ENCODE measurements around the gene UHRF2. TPM values are rescaled to one million over a fixed set of nuclear protein-coding genes. Genes with fewer than 3 reads are reported as not detected.
"Not testable (repeated sequence)": the region's sequence is repeated elsewhere in the genome, so short reads cannot be mapped to it uniquely, and the experiment has no call there.

Gene UHRF2
- total RNA-seq, 5 donors from 2014 or later (not counting 1 experiment from before 2014, with no cell fraction given): 92.7 to 125 (median 96.2) TPM

- POLR2A ChIA-PET: no interaction called here
- Mint-ChIP-seq H3K9me3 (no peaks in the 10 kb centered on the region), H3K4me3 (no peak overlapping the region), H3K4me1 (no peaks in the 10 kb centered on the region), H3K36me3 (no peaks in the 10 kb centered on the region), H3K27ac (no peak overlapping the region), H3K27me3 (peaks cover 5 to 13% of the 10 kb centered on the region in 2 donors)
- DNase-seq: no peak
- H3K9me3 ChIP-seq: no peaks in the 10 kb centered on the region
- ATAC-seq (replicated peaks in 1 of 4): no peak
- no peaks in the 10 kb centered on the region for H3K36me3 ChIP-seq (ENCODE audit: control insufficient read depth in 2 of 2, extremely low read depth in 1 of 2, insufficient read depth in 1 of 2, low read length in 1 of 2)
- H3K27ac ChIP-seq (ENCODE audit: low read length): no peak overlapping the region
- WGBS (ENCODE audit: insufficient coverage): no CpG with 5 or more reads among the region's 3 CpGs
- CTCF ChIA-PET: no interaction called here
- peaks cover 0 to 5% of the 10 kb centered on the region in 2 experiments for H3K27me3 ChIP-seq (replicated peaks in 1 of 2; ENCODE audit: control insufficient read depth in 2 of 2, extremely low read depth in 1 of 2, insufficient read depth in 2 of 2, low read length in 1 of 2)
- H3K4me1 ChIP-seq (ENCODE audit: control insufficient read depth in 1 of 2, extremely low read depth in 1 of 2, insufficient read depth in 2 of 2, low read length in 2 of 2): no peaks in the 10 kb centered on the region
- H3K4me3 ChIP-seq (ENCODE audit: control insufficient read depth in 1 of 2, extremely low read depth in 1 of 2, low read length in 1 of 2): no peak overlapping the region
Measured at GRCh38 chr9:6538666-6539071, 125.7 kb downstream of the UHRF2 start.

DNA sequence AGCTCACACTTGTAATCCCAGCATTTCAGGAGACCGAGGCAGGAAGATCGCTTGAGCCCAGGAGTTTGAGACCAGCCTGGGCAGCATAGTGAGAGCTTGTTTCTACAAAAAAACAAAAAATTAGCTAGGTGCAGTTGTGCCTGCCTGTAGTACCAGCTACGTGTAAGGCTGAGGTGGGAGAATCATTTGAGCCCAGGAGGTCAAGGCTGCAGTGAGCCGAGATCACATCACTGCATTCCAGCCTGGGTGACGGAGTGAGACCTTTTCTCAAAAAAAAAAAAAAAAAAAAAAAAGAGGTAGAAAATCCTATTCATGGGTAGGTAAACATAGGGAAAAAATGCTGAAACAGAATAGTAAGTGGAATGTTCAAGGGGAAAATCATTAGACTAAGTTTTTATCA is 129.6 kb downstream of the UHRF2 start:
- H3K36me3 Mint-ChIP-seq; H3K9me3 Mint-ChIP-seq; H3K4me1 Mint-ChIP-seq; H3K4me3 Mint-ChIP-seq; H3K4me1 ChIP-seq (ENCODE audit: control insufficient read depth in 1 of 2, extremely low read depth in 1 of 2, insufficient read depth in 2 of 2, low read length in 2 of 2); H3K27ac ChIP-seq (ENCODE audit: low read length); H3K36me3 ChIP-seq (ENCODE audit: control insufficient read depth in 2 of 2, extremely low read depth in 1 of 2, insufficient read depth in 1 of 2, low read length in 1 of 2); H3K27me3 ChIP-seq (replicated peaks in 1 of 2; ENCODE audit: control insufficient read depth in 2 of 2, extremely low read depth in 1 of 2, insufficient read depth in 2 of 2, low read length in 1 of 2); H3K9me3 ChIP-seq; H3K27me3 Mint-ChIP-seq; CTCF ChIA-PET; ATAC-seq (replicated peaks in 1 of 4); H3K4me3 ChIP-seq (ENCODE audit: control insufficient read depth in 1 of 2, extremely low read depth in 1 of 2, low read length in 1 of 2); DNase-seq; POLR2A ChIA-PET; H3K27ac Mint-ChIP-seq: not testable (repeated sequence)
- 97% methylated on average over 4 of the region's 5 CpGs for WGBS (ENCODE audit: insufficient coverage)

DNA sequence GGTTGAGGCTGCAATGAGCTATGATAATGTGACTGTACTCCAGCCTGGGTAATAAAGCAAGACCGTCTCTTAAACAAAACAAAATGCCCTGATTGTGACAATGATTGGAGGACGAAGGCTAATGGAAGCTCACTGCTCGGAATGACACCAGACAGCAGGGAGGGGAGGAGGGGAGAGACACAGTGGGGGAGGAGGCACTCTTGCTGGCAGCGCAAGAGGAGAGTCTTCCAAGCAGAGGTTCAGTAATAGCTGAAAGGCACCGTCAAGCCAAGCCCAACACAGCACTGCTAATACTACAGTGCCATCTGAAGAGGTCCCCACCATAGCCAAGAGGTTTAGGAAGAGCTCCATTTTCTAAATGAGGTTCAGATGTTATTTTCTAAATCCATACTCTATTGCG is 130.2 kb downstream of the UHRF2 start:
- no peaks in the 10 kb centered on the region for H3K4me1 Mint-ChIP-seq
- ChIA-PET POLR2A (interaction anchor here in 1 of 2 donors (0.6 kb wide), 1 partner anchor 36 kb away, joined by 4 read pairs; no protein-coding TSS in a partner anchor), CTCF (interaction anchor here in 1 of 2 donors (0.7 kb wide), 1 partner anchor 188 kb away, joined by 3 read pairs; no protein-coding TSS in a partner anchor)
- Histone ChIP-seq H3K27me3 (replicated peaks in 1 of 2; ENCODE audit: control insufficient read depth in 2 of 2, extremely low read depth in 1 of 2, insufficient read depth in 2 of 2, low read length in 1 of 2) (peaks cover 0 to 5% of the 10 kb centered on the region in 2 experiments), H3K36me3 (ENCODE audit: control insufficient read depth in 2 of 2, extremely low read depth in 1 of 2, insufficient read depth in 1 of 2, low read length in 1 of 2) (no peaks in the 10 kb centered on the region), H3K4me1 (ENCODE audit: control insufficient read depth in 1 of 2, extremely low read depth in 1 of 2, insufficient read depth in 2 of 2, low read length in 2 of 2) (no peaks in the 10 kb centered on the region), H3K9me3 (no peaks in the 10 kb centered on the region), H3K4me3 (ENCODE audit: control insufficient read depth in 1 of 2, extremely low read depth in 1 of 2, low read length in 1 of 2) (no peak overlapping the region), H3K27ac (ENCODE audit: low read length) (no peak overlapping the region)
- no peak for ATAC-seq (replicated peaks in 1 of 4)
- WGBS (ENCODE audit: insufficient coverage): 100% methylated on average over 2 of the region's 6 CpGs
- no peak overlapping the region for H3K27ac Mint-ChIP-seq
- H3K4me3 Mint-ChIP-seq: no peak overlapping the region
- no peaks in the 10 kb centered on the region for H3K36me3 Mint-ChIP-seq
- DNase-seq: no peak
- peaks cover 0 to 3% of the 10 kb centered on the region in 2 donors for H3K27me3 Mint-ChIP-seq
- H3K9me3 Mint-ChIP-seq: no peaks in the 10 kb centered on the region

DNA sequence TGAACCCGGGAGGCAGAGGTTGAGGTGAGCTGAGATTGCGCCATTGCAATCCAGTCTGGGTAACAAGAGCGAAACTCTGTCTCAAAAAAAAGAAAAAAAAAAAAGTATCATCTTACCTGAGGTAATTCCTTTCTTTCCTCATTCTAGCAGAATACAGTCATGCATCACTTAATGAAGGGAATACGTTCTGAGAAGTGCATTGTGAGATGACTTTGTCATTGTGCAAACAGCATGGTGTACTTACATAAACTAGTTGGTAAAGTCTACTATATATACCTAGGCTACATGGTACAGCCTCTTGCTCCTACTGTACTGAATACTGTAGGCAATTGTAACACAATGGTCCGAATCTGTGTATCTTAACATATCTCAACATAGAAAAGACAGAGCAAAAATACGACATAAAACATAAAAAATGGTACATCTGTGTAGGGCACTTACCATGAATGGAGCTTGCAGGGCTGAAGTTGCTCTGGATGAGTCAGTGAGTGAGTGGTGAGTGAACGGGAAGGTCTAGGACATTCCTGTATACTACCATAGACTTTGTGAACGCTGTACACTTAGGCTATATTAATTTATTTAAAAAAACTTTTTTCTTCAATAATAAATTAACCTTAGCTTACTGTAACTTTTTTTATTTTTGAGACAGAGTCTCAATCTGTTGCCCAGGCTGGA is 132.2 kb downstream of the UHRF2 start:
- Mint-ChIP-seq H3K27me3 (peaks cover 0 to 3% of the 10 kb centered on the region in 2 donors), H3K36me3 (no peaks in the 10 kb centered on the region), H3K9me3 (no peaks in the 10 kb centered on the region), H3K27ac (no peak overlapping the region), H3K4me3 (no peak overlapping the region), H3K4me1 (no peaks in the 10 kb centered on the region)
- Histone ChIP-seq H3K27me3 (replicated peaks in 1 of 2; ENCODE audit: control insufficient read depth in 2 of 2, extremely low read depth in 1 of 2, insufficient read depth in 2 of 2, low read length in 1 of 2) (peaks cover 0 to 5% of the 10 kb centered on the region in 2 experiments), H3K9me3 (no peaks in the 10 kb centered on the region), H3K36me3 (ENCODE audit: control insufficient read depth in 2 of 2, extremely low read depth in 1 of 2, insufficient read depth in 1 of 2, low read length in 1 of 2) (no peaks in the 10 kb centered on the region), H3K4me1 (ENCODE audit: control insufficient read depth in 1 of 2, extremely low read depth in 1 of 2, insufficient read depth in 2 of 2, low read length in 2 of 2) (no peaks in the 10 kb centered on the region), H3K27ac (ENCODE audit: low read length) (no peak overlapping the region), H3K4me3 (ENCODE audit: control insufficient read depth in 1 of 2, extremely low read depth in 1 of 2, low read length in 1 of 2) (no peak overlapping the region)
- DNase-seq (no peak), ATAC-seq (replicated peaks in 1 of 4) (no peak)
- no CpG with 5 or more reads among the region's 8 CpGs for WGBS (ENCODE audit: insufficient coverage)
- ChIA-PET CTCF (interaction anchor here in 1 of 2 donors (0.6 kb wide), 1 partner anchor 370 kb away, joined by 4 read pairs; no protein-coding TSS in a partner anchor), POLR2A (interaction anchor here in 1 of 2 donors (0.7 kb wide), 1 partner anchor 36 kb away, joined by 8 read pairs; no protein-coding TSS in a partner anchor)

GRCh38 chr9:6549106-6549800 is 136.3 kb downstream of the UHRF2 start:
- H3K36me3 Mint-ChIP-seq: no peaks in the 10 kb centered on the region
- 80% methylated on average over 1 of the region's 8 CpGs for WGBS (ENCODE audit: insufficient coverage)
- ChIA-PET CTCF (no interaction called here), POLR2A (no interaction called here)
- ATAC-seq (replicated peaks in 1 of 4) (no peak), DNase-seq (no peak)
- Histone ChIP-seq H3K4me1 (ENCODE audit: control insufficient read depth in 1 of 2, extremely low read depth in 1 of 2, insufficient read depth in 2 of 2, low read length in 2 of 2) (no peaks in the 10 kb centered on the region), H3K4me3 (ENCODE audit: control insufficient read depth in 1 of 2, extremely low read depth in 1 of 2, low read length in 1 of 2) (no peak overlapping the region), H3K36me3 (ENCODE audit: control insufficient read depth in 2 of 2, extremely low read depth in 1 of 2, insufficient read depth in 1 of 2, low read length in 1 of 2) (no peaks in the 10 kb centered on the region), H3K27me3 (replicated peaks in 1 of 2; ENCODE audit: control insufficient read depth in 2 of 2, extremely low read depth in 1 of 2, insufficient read depth in 2 of 2, low read length in 1 of 2) (no peaks in the 10 kb centered on the region), H3K9me3 (no peaks in the 10 kb centered on the region), H3K27ac (ENCODE audit: low read length) (no peak overlapping the region)
- H3K9me3 Mint-ChIP-seq: no peaks in the 10 kb centered on the region
- no peaks in the 10 kb centered on the region for H3K4me1 Mint-ChIP-seq
- no peak overlapping the region for H3K4me3 Mint-ChIP-seq
- H3K27me3 Mint-ChIP-seq: no peaks in the 10 kb centered on the region
- H3K27ac Mint-ChIP-seq: no peak overlapping the region

GRCh38 chr9:6551136-6551535 is 138.1 kb downstream of the UHRF2 start:
- POLR2A ChIA-PET: no interaction called here
- Mint-ChIP-seq H3K36me3 (no peaks in the 10 kb centered on the region), H3K4me3 (no peak overlapping the region), H3K9me3 (no peaks in the 10 kb centered on the region), H3K4me1 (no peaks in the 10 kb centered on the region), H3K27me3 (peaks cover 0 to 4% of the 10 kb centered on the region in 2 donors), H3K27ac (no peak overlapping the region)
- WGBS (ENCODE audit: insufficient coverage): 100% methylated on average over 2 of the region's 2 CpGs
- peaks cover 0 to 2% of the 10 kb centered on the region in 2 experiments for H3K27me3 ChIP-seq (replicated peaks in 1 of 2; ENCODE audit: control insufficient read depth in 2 of 2, extremely low read depth in 1 of 2, insufficient read depth in 2 of 2, low read length in 1 of 2)
- no peak overlapping the region for H3K4me3 ChIP-seq (ENCODE audit: control insufficient read depth in 1 of 2, extremely low read depth in 1 of 2, low read length in 1 of 2)
- no peak for DNase-seq
- CTCF ChIA-PET: no interaction called here
- ATAC-seq (replicated peaks in 1 of 4): no peak
- H3K27ac ChIP-seq (ENCODE audit: low read length): no peak overlapping the region
- no peaks in the 10 kb centered on the region for H3K36me3 ChIP-seq (ENCODE audit: control insufficient read depth in 2 of 2, extremely low read depth in 1 of 2, insufficient read depth in 1 of 2, low read length in 1 of 2)
- no peaks in the 10 kb centered on the region for H3K4me1 ChIP-seq (ENCODE audit: control insufficient read depth in 1 of 2, extremely low read depth in 1 of 2, insufficient read depth in 2 of 2, low read length in 2 of 2)
- no peaks in the 10 kb centered on the region for H3K9me3 ChIP-seq
